HEK293 (cell line): ENCODE results near the gene ISG20L2.
A peak's percentile ranks its signal among the peaks of the same experiment; 100 is the strongest.

Source experiments
- CTCF ChIA-PET: fragments of 350-600 bp; formaldehyde crosslinking; extraction: SDS; loops from one replicate; lab custom pipeline; 2021; ENCODE audit warnings: antibody characterized with exemption; lab: Yijun Ruan, JAX
- POLR2A ChIA-PET: fragments of 300-600 bp; formaldehyde crosslinking; extraction: SDS; loops from one replicate; lab custom pipeline; 2020; ENCODE audit warnings: antibody characterized with exemption, inconsistent platforms; lab: Yijun Ruan, JAX
- H3K27ac ChIP-seq: fragments of 200-500 bp; sonication (Bioruptor generic); 2 replicates; pipeline ENCODE4 v1.5.1; 2014; ENCODE audit warnings: low read depth, low read length, control low read depth, inconsistent platforms; ENCODE audit errors: extremely low read depth
- H3K36me3 ChIP-seq, 2 experiments: fragments of 200-500 bp in 1 of 2; sonication (Bioruptor generic) in 1 of 2; 1 replicate in 1 of 2; 2 replicates in 1 of 2; pipeline ENCODE4 v1.5.1; 2014 to 2017; ENCODE audit warnings: inconsistent platforms in 2 of 2, low read length in 2 of 2; ENCODE audit not compliant: control insufficient read depth in 2 of 2, insufficient read depth in 1 of 2
- H3K4me1 ChIP-seq: fragments of 200-500 bp; sonication (Bioruptor generic); 2 replicates; pipeline ENCODE4 v1.5.1; 2014; ENCODE audit warnings: mild to moderate bottlenecking, low read length, inconsistent platforms; ENCODE audit not compliant: control insufficient read depth, insufficient read depth
- H3K4me3 ChIP-seq: 2 replicates; pipeline ENCODE4 v1.5.1; 2011; ENCODE audit warnings: low read depth, mild to moderate bottlenecking, control low read depth, low read length, moderate library complexity
- H3K9me3 ChIP-seq: fragments of 200-500 bp; sonication (Bioruptor generic); 2 replicates; pipeline ENCODE4 v1.5.1; 2014; ENCODE audit warnings: low read depth, low read length, inconsistent platforms; ENCODE audit not compliant: control insufficient read depth, insufficient read depth
- GLIS2 ChIP-seq: fragments of 450-650 bp; formaldehyde crosslinking; IDR thresholded peaks from 2 replicates; pipeline ENCODE4 v1.5.1; 2016; ENCODE audit warnings: missing biosample characterization, missing genetic modification characterization
- IKZF3 ChIP-seq: fragments of 450-650 bp; IDR thresholded peaks from 2 replicates; pipeline ENCODE4 v1.5.0; 2018; ENCODE audit warnings: missing biosample characterization, mild to moderate bottlenecking, missing genetic modification characterization, moderate library complexity
- KLF1 ChIP-seq: fragments of 450-650 bp; formaldehyde crosslinking; IDR thresholded peaks from 2 replicates; pipeline ENCODE4 v1.5.1; 2016; ENCODE audit warnings: missing biosample characterization, missing genetic modification characterization
- ZEB2 ChIP-seq: fragments of 450-650 bp; formaldehyde crosslinking; IDR thresholded peaks from 2 replicates; pipeline ENCODE4 v1.5.1; 2016; ENCODE audit warnings: missing biosample characterization, missing genetic modification characterization
- ZNF138 ChIP-seq: fragments of 450-650 bp; formaldehyde crosslinking; IDR thresholded peaks from 2 replicates; pipeline ENCODE4 v1.5.1; 2016; ENCODE audit warnings: missing biosample characterization, missing genetic modification characterization, borderline replicate concordance
- ZNF311 ChIP-seq: fragments of 450-650 bp; formaldehyde crosslinking; IDR thresholded peaks from 2 replicates; pipeline ENCODE4 v1.5.1; 2017; ENCODE audit warnings: missing biosample characterization, missing genetic modification characterization, borderline replicate concordance
- ZNF37A ChIP-seq: fragments of 450-650 bp; IDR thresholded peaks from 2 replicates; pipeline ENCODE4 v1.5.1; 2018; ENCODE audit warnings: missing biosample characterization, missing genetic modification characterization
- ZNF398 ChIP-seq: fragments of 450-650 bp; formaldehyde crosslinking; IDR thresholded peaks from 2 replicates; pipeline ENCODE4 v1.5.1; 2017; ENCODE audit warnings: missing biosample characterization, missing genetic modification characterization
- ZNF404 ChIP-seq: fragments of 450-650 bp; formaldehyde crosslinking; IDR thresholded peaks from 2 replicates; pipeline ENCODE4 v1.5.1; 2017; ENCODE audit warnings: missing biosample characterization, missing genetic modification characterization
- ZNF449 ChIP-seq: fragments of 450-650 bp; formaldehyde crosslinking; IDR thresholded peaks from 2 replicates; pipeline ENCODE4 v1.5.1; 2017; ENCODE audit warnings: missing biosample characterization, mild to moderate bottlenecking, missing genetic modification characterization, moderate library complexity
- ZNF555 ChIP-seq: fragments of 450-650 bp; formaldehyde crosslinking; conservative IDR thresholded peaks from 2 replicates; pipeline ENCODE4 v1.5.1; 2017; ENCODE audit warnings: missing biosample characterization, mild to moderate bottlenecking, missing genetic modification characterization, inconsistent platforms
- ZNF571 ChIP-seq: fragments of 450-650 bp; formaldehyde crosslinking; IDR thresholded peaks from 2 replicates; pipeline ENCODE4 v1.5.0; 2017; ENCODE audit warnings: missing biosample characterization, missing genetic modification characterization

Gene ISG20L2

GRCh38 chr1:156714830-156715229 lies 13.7 kb downstream of the ISG20L2 start:
- CTCF ChIA-PET, result interaction anchor here (0.6 to 20.2 kb wide), 8 partner anchors 9 to 87 kb away, joined by 4 to 579 read pairs (median 10); partner anchors contain the start of genes CRABP2 and METTL25B
- Histone ChIP-seq H3K27ac (no peak overlapping the region), H3K9me3 (no peaks in the 10 kb centered on the region), H3K36me3 (peaks cover 0 to 13% of the 10 kb centered on the region in 2 experiments; a peak in 2 of 3 replicates), H3K4me3 (no peak overlapping the region), H3K4me1 (no peaks in the 10 kb centered on the region)
- TF ChIP-seq ZNF37A (tag by site-specific recombination), result no peak
- TF ChIP-seq ZNF449 (tag by site-specific recombination), result peak; percentile 98
- POLR2A ChIA-PET, result interaction anchor here (2.4 kb wide), 1 partner anchor 25 kb away, joined by 11 read pairs; no protein-coding TSS in a partner anchor

GRCh38 chr1:156712626-156713025 lies 15.9 kb downstream of the ISG20L2 start:
- TF ChIP-seq ZNF571 (tag by site-specific recombination), result no peak
- no peak for TF ChIP-seq ZEB2 (tag by site-specific recombination)
- TF ChIP-seq KLF1 (tag by site-specific recombination), result peak; percentile 12; the same call in 1 of the 2 replicates
- TF ChIP-seq, all 188 proteins: peak for 1
- ChIA-PET POLR2A (interaction anchor here (0.8 kb wide), 1 partner anchor 16 kb away, joined by 3 read pairs; the partner anchor contains the start of genes ISG20L2 and METTL25B), CTCF (interaction anchor here (0.6 to 20.2 kb wide), 10 partner anchors 9 to 310 kb away, joined by 3 to 579 read pairs (median 5); partner anchors contain the start of gene METTL25B)
- Histone ChIP-seq H3K36me3 (peaks cover 0 to 6% of the 10 kb centered on the region in 2 experiments; a peak in 1 of 3 replicates), H3K4me1 (peaks cover 3% of the 10 kb centered on the region; the same call in 1 of the 2 replicates), H3K27ac (no peak overlapping the region), H3K4me3 (no peak overlapping the region), H3K9me3 (no peaks in the 10 kb centered on the region)

- ChIA-PET POLR2A (interaction anchor here (1.2 kb wide), 1 partner anchor 17 kb away, joined by 6 read pairs; the partner anchor contains the start of genes ISG20L2 and METTL25B), CTCF (interaction anchor here (0.6 to 20.2 kb wide), 7 partner anchors 14 to 179 kb away, joined by 3 to 579 read pairs (median 6); partner anchors contain the start of genes METTL25B and MRPL24)
- TF ChIP-seq IKZF3, result 0 out of 2 replicates have a peak, but pooled peaks have one; percentile 53
- no peak for TF ChIP-seq GLIS2 (tag by site-specific recombination)
- TF ChIP-seq ZNF138 (tag by site-specific recombination), result no peak
- no peak for TF ChIP-seq ZNF311
- no peak for TF ChIP-seq ZNF555
- TF ChIP-seq ZNF398 (tag by site-specific recombination), result no peak
- TF ChIP-seq ZNF404, result no peak
- H3K9me3 ChIP-seq, result no peaks in the 10 kb centered on the region
- peaks cover 3% of the 10 kb centered on the region; the same call in 1 of the 2 replicates for H3K4me1 ChIP-seq
- no peak overlapping the region for H3K27ac ChIP-seq
- H3K4me3 ChIP-seq, result no peak overlapping the region
- H3K36me3 ChIP-seq, result peaks cover 0 to 6% of the 10 kb centered on the region in 2 experiments; a peak in 1 of 3 replicates
These were observed 17.4 kb downstream of the ISG20L2 start for GRCh38 chr1:156711011-156711817.
